Endothelial cell of umbilical vein (primary cell): ENCODE results near the gene BUD31.

Source experiments
- EZH2 ChIP-seq: IDR thresholded peaks from 2 replicates; pipeline ENCODE4 v1.6.1; 2012; ENCODE audit warnings: borderline replicate concordance, low read depth, mild to moderate bottlenecking, moderate library complexity, low read length, inconsistent platforms; ENCODE audit not compliant: severe bottlenecking
- JUN ChIP-seq: IDR thresholded peaks from 2 replicates; pipeline ENCODE4 v1.6.1; 2011; ENCODE audit warnings: borderline replicate concordance, low read depth; ENCODE audit not compliant: insufficient read length, insufficient read depth
- MYC ChIP-seq: IDR thresholded peaks from one replicate; pipeline ENCODE4 v1.6.1; 2011; ENCODE audit warnings: mild to moderate bottlenecking, low read depth, low read length
- POLR2A ChIP-seq: IDR thresholded peaks from 2 replicates; pipeline ENCODE4 v1.6.1; 2012; ENCODE audit warnings: low read depth, mild to moderate bottlenecking, control low read depth, low read length
- POLR2AphosphoS5 ChIP-seq: IDR thresholded peaks from 2 replicates; pipeline ENCODE4 v1.6.1; 2012; ENCODE audit warnings: low read depth, mild to moderate bottlenecking, control low read depth, low read length, moderate library complexity; ENCODE audit not compliant: insufficient read depth
- TF ChIP-seq, protein P1 (sequence below), 2 donors: IDR thresholded peaks; 1 replicate in 1 of 2; 2 replicates in 1 of 2; pipeline ENCODE4 v1.5.1; 2011; ENCODE audit warnings: low read length in 2 of 2, mild to moderate bottlenecking in 2 of 2, moderate library complexity in 2 of 2, control low read depth in 1 of 2, inconsistent platforms in 1 of 2, low read depth in 1 of 2; ENCODE audit not compliant: insufficient read depth in 1 of 2; ENCODE audit errors: extremely low read depth in 1 of 2

DNA sequence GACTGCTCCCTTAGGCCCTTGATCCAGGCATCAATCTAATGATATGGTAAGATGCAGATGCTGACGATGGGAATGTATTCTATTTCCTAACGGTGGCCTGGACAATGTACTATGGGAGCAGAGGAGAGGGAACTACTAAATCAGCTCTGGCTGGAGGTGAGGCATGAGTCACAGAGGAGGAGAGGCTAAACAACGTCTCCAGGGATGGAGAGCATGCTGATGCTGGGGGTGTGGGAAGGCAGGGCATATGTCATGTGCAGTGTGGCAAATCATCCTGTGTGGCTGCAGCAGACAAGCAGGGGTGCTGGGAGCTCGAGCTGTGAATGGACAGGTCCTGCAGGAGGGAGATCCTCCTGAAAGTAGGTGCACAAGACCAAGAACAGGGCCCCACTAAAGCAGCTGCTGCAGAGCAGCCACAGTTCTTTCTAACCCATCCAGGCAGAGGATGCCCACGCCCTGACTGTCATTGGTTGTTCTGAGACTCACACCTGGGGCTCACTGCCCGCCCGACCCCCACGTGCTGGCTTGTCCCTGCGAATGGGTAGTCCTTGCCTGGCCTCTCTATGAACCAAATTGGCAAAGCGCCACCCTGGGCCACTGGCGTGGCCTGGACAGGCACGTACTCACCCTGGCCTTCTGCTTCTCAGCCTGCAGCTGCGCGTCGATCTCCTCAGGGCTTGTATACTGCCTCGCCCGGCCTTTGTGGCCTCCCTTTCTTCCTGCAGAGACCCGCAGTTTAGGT is 4.4 kb upstream of the BUD31 start:
- TF ChIP-seq, protein P1, sequence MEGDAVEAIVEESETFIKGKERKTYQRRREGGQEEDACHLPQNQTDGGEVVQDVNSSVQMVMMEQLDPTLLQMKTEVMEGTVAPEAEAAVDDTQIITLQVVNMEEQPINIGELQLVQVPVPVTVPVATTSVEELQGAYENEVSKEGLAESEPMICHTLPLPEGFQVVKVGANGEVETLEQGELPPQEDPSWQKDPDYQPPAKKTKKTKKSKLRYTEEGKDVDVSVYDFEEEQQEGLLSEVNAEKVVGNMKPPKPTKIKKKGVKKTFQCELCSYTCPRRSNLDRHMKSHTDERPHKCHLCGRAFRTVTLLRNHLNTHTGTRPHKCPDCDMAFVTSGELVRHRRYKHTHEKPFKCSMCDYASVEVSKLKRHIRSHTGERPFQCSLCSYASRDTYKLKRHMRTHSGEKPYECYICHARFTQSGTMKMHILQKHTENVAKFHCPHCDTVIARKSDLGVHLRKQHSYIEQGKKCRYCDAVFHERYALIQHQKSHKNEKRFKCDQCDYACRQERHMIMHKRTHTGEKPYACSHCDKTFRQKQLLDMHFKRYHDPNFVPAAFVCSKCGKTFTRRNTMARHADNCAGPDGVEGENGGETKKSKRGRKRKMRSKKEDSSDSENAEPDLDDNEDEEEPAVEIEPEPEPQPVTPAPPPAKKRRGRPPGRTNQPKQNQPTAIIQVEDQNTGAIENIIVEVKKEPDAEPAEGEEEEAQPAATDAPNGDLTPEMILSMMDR (IDR thresholded peaks at IDR 0.05; ENCODE audit: extremely low read depth in 1 of 2, insufficient read depth in 1 of 2, low read depth in 1 of 2, low read length in 2 of 2): no peak
- no peak for TF ChIP-seq POLR2AphosphoS5
- TF ChIP-seq POLR2A: no peak
- no peak for TF ChIP-seq MYC
- TF ChIP-seq JUN: no peak
- no peak for TF ChIP-seq EZH2
